Muscle of leg (tissue), 11 donors: ENCODE data around the gene DRAM1. TPM values are rescaled to one million over a fixed set of nuclear protein-coding genes. Genes with fewer than 3 reads are reported as not detected.
"Not testable (repeated sequence)": the region's sequence is repeated elsewhere in the genome, so short reads cannot be mapped to it uniquely, and the experiment has no call there.

ENCODE experiments used
- DNase-seq: peaks from one replicate; pipeline ENCODE4 v3.0.0; 2013
- H3K27ac ChIP-seq: one replicate; pipeline ENCODE4 v1.5.1; 2013; ENCODE audit warnings: mild to moderate bottlenecking, low read length, control low read depth
- H3K27me3 ChIP-seq: one replicate; pipeline ENCODE4 v1.6.1; 2013; ENCODE audit warnings: low read length; ENCODE audit not compliant: control insufficient read depth, insufficient read depth
- H3K36me3 ChIP-seq: one replicate; pipeline ENCODE4 v1.6.1; 2013; ENCODE audit warnings: low read length; ENCODE audit not compliant: control insufficient read depth, insufficient read depth
- H3K4me1 ChIP-seq: one replicate; pipeline ENCODE4 v1.6.1; 2013; ENCODE audit warnings: low read length; ENCODE audit not compliant: control insufficient read depth, insufficient read depth
- H3K4me3 ChIP-seq: one replicate; pipeline ENCODE4 v1.5.1; 2013; ENCODE audit warnings: low read length, control low read depth
- H3K9me3 ChIP-seq: replicated peaks from 2 replicates; pipeline ENCODE4 v1.6.1; 2013; ENCODE audit warnings: low read depth, low read length; ENCODE audit not compliant: control insufficient read depth
- WGBS: methylation state at CpG from one replicate; pipeline ENCODE4 v1.1.5; 2013; ENCODE audit warnings: missing lambda C conversion rate; ENCODE audit not compliant: insufficient coverage; 5-methylcytosine and 5-hydroxymethylcytosine counted together
- polyA plus RNA-seq, 8 donors: library from polyadenylated mRNA; unstranded; fragments of 120-200 nt; gene quantifications; one replicate each; pipeline versions ENCODE4 v1.2.1 to v1.2.3, GENCODE V29; 2013; ENCODE audit warnings: inconsistent platforms in 1 of 8, low replicate concordance in 1 of 8; ENCODE audit not compliant: insufficient read length in 8 of 8, insufficient read depth in 1 of 8
- total RNA-seq: library from RNA; stranded (reverse); fragments of 120-200 nt; gene quantifications from one replicate; pipeline ENCODE4 v1.2.4, GENCODE V29; 2013

The DRAM1 gene
- total and polyA plus RNA-seq, 9 donors = 1.7 to 3.6 (median 2.9) TPM

DNA sequence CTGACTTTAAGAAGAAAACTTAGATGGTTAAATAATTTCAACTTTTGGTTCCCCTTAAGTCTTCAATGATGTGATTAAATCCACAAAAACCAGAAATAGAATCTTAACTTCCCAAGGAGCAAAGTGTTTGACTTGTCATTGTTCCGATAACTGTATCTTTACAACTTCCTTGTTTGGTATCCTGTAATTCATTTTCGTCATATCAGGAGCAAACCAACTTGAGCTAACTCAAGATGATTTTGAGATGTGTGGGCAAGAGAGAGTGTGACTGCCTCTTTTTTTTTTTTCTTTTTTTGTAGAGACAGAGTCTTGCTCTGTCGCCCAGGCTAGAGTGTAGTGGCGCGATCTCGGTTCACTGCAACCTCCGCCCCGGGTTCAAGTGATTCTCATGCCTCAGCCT is 25.3 kb downstream of the DRAM1 start:
- Histone ChIP-seq H3K27ac (no peak overlapping the region), H3K36me3 (no peaks in the 10 kb centered on the region), H3K9me3 (no peaks in the 10 kb centered on the region), H3K27me3 (no peaks in the 10 kb centered on the region), H3K4me1 (no peaks in the 10 kb centered on the region), H3K4me3 (no peak overlapping the region)
- no CpG with 5 or more reads among the region's 8 CpGs for WGBS
- DNase-seq = peak; percentile 21

DNA sequence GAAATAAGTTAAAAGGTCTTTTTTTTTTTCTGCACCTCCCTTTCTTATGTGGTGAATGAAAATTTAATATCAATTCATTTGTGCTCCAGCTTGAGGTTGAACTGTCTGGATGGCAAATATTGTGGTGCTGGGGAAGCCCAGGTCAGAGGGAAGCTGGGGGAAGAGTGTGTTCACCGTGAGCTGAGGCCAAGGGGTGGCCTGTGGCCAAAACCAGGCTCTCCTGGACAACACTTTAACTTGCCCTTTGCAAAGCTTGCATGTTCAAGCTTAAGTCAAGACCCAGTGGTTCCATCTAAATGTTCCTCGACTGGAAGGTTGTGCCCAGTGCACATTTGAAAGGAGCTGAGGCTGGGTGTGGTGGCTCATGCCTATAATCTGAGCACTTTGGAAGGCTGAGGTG is 28.8 kb downstream of the DRAM1 start:
- Histone ChIP-seq H3K27me3 (no peaks in the 10 kb centered on the region), H3K4me3 (no peak overlapping the region), H3K27ac (no peak overlapping the region), H3K36me3 (no peaks in the 10 kb centered on the region), H3K4me1 (no peaks in the 10 kb centered on the region), H3K9me3 (no peaks in the 10 kb centered on the region)
- no peak for DNase-seq
- WGBS = 67% methylated on average over 1 of the region's 2 CpGs

DNA sequence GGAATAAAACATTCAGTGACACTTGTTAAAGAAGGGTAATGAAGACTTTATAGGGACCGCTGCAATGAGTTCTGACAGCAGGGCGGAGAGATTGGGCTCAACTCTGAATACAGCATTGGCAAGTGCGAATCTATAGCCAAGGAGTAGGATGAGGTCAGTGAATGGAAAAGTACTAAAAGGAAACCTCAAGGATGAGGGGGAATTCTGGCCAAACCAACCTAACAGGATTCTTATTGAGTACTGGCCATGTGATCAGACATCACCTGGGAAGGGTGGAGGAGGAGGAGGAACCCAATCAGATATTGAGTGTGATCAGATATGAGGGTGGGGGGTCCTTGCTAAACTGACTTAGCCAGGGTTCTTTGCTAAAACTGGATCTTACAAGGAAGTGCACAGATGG is 31.0 kb downstream of the DRAM1 start:
- H3K4me1 ChIP-seq = no peaks in the 10 kb centered on the region
- H3K9me3 ChIP-seq = no peaks in the 10 kb centered on the region
- 75% methylated on average over 3 of the region's 3 CpGs for WGBS
- no peaks in the 10 kb centered on the region for H3K36me3 ChIP-seq
- no peak overlapping the region for H3K4me3 ChIP-seq
- H3K27me3 ChIP-seq = no peaks in the 10 kb centered on the region
- no peak for DNase-seq
- H3K27ac ChIP-seq = no peak overlapping the region

DNA sequence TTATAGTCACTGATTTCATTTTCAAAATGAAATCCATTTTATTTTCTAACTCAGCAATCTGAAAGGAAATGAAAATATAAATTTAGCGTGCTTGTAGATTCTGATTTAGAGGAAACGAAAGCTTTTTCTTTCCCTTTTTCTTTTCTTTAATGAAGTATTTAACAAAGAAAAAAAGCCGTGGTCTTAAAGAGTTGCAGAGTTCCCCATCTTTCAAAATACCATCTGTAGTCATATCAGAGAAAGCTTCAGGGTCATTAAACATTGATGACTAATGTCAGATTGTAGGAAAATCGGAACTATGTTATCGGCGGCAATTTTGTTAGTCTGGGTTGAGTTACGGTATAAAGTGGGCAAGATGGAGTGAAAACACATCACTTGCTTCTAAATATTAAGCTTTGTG is 32.3 kb downstream of the DRAM1 start:
- Histone ChIP-seq H3K4me3 (no peak overlapping the region), H3K4me1 (no peaks in the 10 kb centered on the region), H3K36me3 (no peaks in the 10 kb centered on the region), H3K27ac (peak overlapping the region; percentile 7), H3K27me3 (no peaks in the 10 kb centered on the region), H3K9me3 (no peaks in the 10 kb centered on the region)
- DNase-seq = no peak
- WGBS = no CpG with 5 or more reads among the region's 7 CpGs

DNA sequence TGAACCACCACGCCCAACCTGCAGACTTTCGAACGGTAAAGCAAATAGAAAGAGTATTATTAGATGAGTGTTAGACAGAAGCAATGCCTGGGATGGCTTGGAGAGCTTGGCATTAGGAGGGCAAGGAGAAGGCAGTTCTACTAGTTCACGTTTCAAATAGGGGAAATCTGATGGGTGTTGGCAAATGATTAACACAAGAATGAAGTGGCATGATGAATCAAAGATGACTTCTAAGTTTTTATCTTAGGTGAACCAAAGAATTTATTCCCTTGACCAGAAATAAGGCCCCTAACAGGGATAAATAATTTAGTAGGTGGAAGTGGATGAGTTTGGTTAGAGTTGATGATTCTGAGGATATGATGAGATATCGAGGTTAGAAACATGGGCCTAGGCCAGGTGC is 38.5 kb downstream of the DRAM1 start:
- Histone ChIP-seq H3K9me3 (no peaks in the 10 kb centered on the region), H3K27ac (no peak overlapping the region), H3K4me3 (no peak overlapping the region), H3K36me3 (no peaks in the 10 kb centered on the region), H3K4me1 (no peaks in the 10 kb centered on the region), H3K27me3 (no peaks in the 10 kb centered on the region)
- no peak for DNase-seq
- 96% methylated on average over 2 of the region's 5 CpGs for WGBS

DNA sequence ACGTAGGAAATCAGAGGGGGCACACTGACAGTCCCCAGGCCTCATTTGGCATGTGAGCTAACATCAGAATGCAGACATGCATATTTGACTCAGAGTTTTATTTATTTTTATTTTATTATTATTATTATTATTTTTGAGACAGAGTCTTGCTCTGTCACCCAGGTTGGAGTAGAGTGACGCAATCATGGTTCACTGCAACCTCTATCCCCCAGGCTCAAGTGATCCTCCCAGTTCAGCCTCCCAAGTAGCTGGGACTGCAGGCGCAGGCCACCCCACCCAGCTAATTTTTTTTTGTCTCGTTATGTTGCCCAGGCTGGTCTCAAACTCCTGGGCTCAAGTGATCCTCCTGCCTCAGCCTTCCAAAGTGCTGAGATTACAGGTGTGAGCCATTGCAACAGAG is 41.4 kb downstream of the DRAM1 start:
- not testable (repeated sequence) for H3K4me1 ChIP-seq, DNase-seq, H3K4me3 ChIP-seq, H3K27me3 ChIP-seq, H3K36me3 ChIP-seq, H3K27ac ChIP-seq, H3K9me3 ChIP-seq
- WGBS = 86% methylated on average over 2 of the region's 4 CpGs

DNA sequence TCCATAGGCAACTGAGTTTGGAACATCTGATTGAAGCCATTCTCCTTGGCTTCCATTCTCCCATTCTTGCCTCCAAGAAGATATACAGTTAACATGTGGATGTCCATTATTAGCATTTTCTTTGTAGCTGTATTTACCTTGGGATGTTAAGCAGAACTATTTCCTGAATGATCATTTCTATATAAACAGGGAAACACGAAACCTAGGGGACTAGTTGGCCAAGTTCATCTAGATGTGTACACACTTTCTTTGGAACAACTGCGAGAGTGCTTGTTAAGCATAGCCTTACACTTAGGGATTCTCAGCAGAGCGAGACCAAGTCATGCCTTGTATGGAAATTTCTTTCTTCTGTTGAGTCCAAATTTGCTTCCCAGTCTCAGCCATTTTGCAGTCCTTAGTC is 42.1 kb downstream of the DRAM1 start:
- WGBS = 83% methylated on average over 2 of the region's 3 CpGs
- no peaks in the 10 kb centered on the region for H3K36me3 ChIP-seq
- no peaks in the 10 kb centered on the region for H3K9me3 ChIP-seq
- H3K4me1 ChIP-seq = no peaks in the 10 kb centered on the region
- DNase-seq = no peak
- H3K27ac ChIP-seq = no peak overlapping the region
- no peak overlapping the region for H3K4me3 ChIP-seq
- H3K27me3 ChIP-seq = no peaks in the 10 kb centered on the region

DNA sequence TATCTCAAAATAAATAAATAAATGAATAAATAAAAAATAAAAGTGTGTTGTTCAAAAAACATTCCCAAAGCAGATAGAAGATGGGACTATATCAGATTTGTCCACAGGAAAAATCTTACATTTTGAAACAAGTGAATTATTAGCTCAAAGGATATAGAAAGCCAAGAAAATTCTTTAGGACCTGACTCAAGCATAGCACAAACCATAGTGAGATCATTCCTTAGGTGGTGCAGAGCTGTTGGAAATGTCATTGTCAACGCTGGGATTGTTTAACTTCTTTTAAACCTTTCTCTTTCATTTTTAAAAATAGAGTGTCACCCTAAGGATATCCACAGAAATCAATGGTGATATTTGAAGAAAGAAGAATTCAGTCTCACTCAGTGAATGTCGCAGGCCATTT is 43.5 kb downstream of the DRAM1 start:
- Histone ChIP-seq H3K36me3 (no peaks in the 10 kb centered on the region), H3K9me3 (no peaks in the 10 kb centered on the region), H3K27me3 (no peaks in the 10 kb centered on the region), H3K4me1 (no peaks in the 10 kb centered on the region), H3K4me3 (no peak overlapping the region), H3K27ac (no peak overlapping the region)
- WGBS = 100% methylated on average over 1 of the region's 2 CpGs
- no peak for DNase-seq

DNA sequence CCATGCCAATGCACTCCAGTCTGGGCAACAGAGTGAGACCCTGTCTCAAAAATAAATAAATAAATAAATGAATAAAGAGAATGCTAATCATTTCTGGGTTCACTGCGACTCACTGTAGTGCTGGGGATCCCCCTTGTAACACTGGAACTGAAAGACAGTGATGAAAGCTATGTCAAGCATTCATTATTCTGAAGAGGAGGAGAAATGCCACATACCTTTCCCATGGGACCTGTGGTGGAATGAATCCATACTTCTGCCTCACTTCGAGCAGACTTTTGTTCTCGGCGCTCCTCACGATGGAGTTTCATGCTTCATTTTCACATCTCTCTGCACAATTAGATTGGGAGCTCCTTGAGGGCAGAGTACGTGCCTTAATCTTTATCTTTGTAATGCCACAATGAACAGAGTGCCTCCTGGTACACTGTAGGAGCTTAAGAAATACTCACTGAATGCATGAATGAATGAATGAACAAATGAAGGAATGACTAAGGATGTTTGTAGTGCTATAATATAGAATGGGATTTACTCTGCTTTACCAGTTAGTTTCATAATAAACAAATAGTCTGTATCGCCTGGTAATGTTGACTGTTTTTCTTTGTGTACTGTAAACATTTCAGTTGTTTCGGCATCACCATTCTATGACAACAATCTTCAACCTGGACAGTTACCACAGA is 45.8 kb downstream of the DRAM1 start:
- Histone ChIP-seq H3K27me3 (no peaks in the 10 kb centered on the region), H3K4me1 (no peaks in the 10 kb centered on the region), H3K9me3 (no peaks in the 10 kb centered on the region), H3K4me3 (no peak overlapping the region), H3K36me3 (no peaks in the 10 kb centered on the region), H3K27ac (no peak overlapping the region)
- 93% methylated on average over 6 of the region's 8 CpGs for WGBS
- DNase-seq = no peak

DNA sequence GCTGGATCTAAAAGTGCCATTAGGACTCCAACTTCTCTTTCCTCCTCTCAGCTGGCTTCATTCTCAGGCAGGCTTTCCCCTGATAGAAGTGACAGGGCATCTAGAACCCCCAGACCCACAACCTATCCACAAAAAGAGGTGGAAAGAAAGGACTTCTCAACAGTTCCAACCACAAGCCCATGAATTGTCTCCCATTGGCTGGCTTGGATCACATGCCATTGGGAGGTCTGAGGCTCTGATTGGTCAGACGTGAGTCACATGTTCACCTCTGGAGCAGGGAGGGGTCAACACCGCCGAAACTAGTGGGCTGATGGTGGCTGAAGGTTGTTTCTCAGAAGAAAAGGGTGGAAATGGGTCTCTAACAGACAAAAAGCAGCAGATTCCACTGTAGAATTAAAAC is 47.2 kb downstream of the DRAM1 start:
- Histone ChIP-seq H3K27ac (no peak overlapping the region), H3K9me3 (no peaks in the 10 kb centered on the region), H3K4me1 (no peaks in the 10 kb centered on the region), H3K27me3 (no peaks in the 10 kb centered on the region), H3K36me3 (no peaks in the 10 kb centered on the region), H3K4me3 (no peak overlapping the region)
- WGBS = 100% methylated on average over 1 of the region's 3 CpGs
- no peak for DNase-seq

DNA sequence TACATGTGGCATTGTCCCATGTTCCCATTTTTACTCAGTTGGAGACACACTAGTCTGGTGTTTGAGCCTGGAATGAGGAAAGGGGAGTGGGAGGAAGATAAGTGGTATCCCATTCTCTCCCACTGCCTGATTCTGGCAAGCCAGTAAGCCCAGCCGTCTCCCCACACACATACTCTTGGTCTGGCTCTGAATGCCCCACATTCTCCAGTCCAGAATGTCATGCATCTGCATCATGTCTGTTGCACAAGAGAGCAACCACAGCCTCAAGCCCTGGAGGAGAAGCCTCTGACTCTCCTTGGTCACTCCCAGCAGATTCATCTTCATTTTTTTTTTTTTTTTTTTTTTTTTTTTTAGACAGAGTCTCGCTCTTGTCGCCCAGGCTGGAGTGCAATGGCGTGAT is 48.0 kb downstream of the DRAM1 start:
- no peaks in the 10 kb centered on the region for H3K4me1 ChIP-seq
- no peaks in the 10 kb centered on the region for H3K36me3 ChIP-seq
- no peaks in the 10 kb centered on the region for H3K27me3 ChIP-seq
- no peak overlapping the region for H3K27ac ChIP-seq
- DNase-seq = no peak
- H3K9me3 ChIP-seq = no peaks in the 10 kb centered on the region
- H3K4me3 ChIP-seq = no peak overlapping the region
- 75% methylated on average over 2 of the region's 4 CpGs for WGBS
